Measurements from ENCODE around the gene MYO5C.

The MYO5C gene

GRCh38 chr15:52329150-52329549 is 33.5 kb upstream of the MYO5C start:
- in situ Hi-C loops (cut with MboI; ENCODE audit: low pct_unique_long_range_greater_than_20kb, low sequenced_read_pairs, unreplicated experiment): loop anchor here (10.0 to 25.0 kb wide), 2 partner anchors 133 to 406 kb away; no protein-coding TSS in a partner anchor
- DNase-seq (ENCODE audit: low spot score): no peak
- TF ChIP-seq, protein P1, sequence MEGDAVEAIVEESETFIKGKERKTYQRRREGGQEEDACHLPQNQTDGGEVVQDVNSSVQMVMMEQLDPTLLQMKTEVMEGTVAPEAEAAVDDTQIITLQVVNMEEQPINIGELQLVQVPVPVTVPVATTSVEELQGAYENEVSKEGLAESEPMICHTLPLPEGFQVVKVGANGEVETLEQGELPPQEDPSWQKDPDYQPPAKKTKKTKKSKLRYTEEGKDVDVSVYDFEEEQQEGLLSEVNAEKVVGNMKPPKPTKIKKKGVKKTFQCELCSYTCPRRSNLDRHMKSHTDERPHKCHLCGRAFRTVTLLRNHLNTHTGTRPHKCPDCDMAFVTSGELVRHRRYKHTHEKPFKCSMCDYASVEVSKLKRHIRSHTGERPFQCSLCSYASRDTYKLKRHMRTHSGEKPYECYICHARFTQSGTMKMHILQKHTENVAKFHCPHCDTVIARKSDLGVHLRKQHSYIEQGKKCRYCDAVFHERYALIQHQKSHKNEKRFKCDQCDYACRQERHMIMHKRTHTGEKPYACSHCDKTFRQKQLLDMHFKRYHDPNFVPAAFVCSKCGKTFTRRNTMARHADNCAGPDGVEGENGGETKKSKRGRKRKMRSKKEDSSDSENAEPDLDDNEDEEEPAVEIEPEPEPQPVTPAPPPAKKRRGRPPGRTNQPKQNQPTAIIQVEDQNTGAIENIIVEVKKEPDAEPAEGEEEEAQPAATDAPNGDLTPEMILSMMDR (IDR thresholded peaks at IDR 0.05; ENCODE audit: extremely low read depth, insufficient read depth, missing control alignments): no peak

DNA sequence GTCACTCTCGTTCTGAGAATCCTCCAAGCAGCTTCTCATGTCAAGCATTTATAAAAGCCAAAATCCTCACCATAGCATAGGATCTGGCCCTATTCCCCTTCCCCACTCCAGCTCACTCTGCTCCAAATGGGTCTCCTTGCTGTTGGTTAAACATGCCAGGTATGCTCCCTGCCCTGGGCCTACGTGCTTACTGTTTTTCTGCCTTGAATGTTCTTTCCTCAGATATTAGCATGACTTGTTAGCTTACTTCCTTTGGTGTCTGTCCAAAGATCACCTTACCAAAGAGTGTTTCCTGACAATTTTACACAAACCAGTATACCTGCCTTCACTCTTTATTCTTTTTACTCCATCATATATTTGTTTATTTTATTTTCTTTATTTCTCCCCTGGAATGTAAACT is 33.1 kb upstream of the MYO5C start:
- TF ChIP-seq, protein P1 (IDR thresholded peaks at IDR 0.05; ENCODE audit: extremely low read depth, insufficient read depth, missing control alignments): no peak
- in situ Hi-C loops (cut with MboI; ENCODE audit: low pct_unique_long_range_greater_than_20kb, low sequenced_read_pairs, unreplicated experiment): loop anchor here (10.0 to 25.0 kb wide), 2 partner anchors 134 to 406 kb away; no protein-coding TSS in a partner anchor
- no peak for DNase-seq (ENCODE audit: low spot score)

DNA sequence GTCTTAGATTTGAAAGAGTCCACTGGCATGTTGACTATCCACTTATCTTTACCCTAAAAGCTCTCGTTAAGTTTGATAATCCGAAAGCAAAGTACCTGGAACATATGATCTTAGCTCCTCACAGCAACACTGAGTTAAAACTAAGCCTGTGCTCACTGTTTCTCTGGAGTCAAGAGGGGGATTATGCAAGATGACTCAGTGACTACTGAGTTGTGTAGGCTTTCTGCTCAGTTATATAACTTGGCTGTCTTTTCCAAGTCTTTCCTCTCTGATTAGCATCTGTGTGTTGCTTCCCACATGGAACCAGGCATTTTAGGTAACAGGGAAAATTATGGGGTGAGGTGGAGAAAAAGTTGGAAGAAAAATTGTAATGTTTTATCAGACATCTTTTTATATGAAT is 31.2 kb upstream of the MYO5C start:
- TF ChIP-seq, protein P1 (IDR thresholded peaks at IDR 0.05; ENCODE audit: extremely low read depth, insufficient read depth, missing control alignments): no peak
- in situ Hi-C loops (cut with MboI; ENCODE audit: low pct_unique_long_range_greater_than_20kb, low sequenced_read_pairs, unreplicated experiment): loop anchor here (10.0 to 25.0 kb wide), 2 partner anchors 136 to 408 kb away; no protein-coding TSS in a partner anchor
- no peak for DNase-seq (ENCODE audit: low spot score)

- TF ChIP-seq, protein P1 (IDR thresholded peaks at IDR 0.05; ENCODE audit: extremely low read depth, insufficient read depth, missing control alignments): no peak
- no peak for DNase-seq (ENCODE audit: low spot score)
- in situ Hi-C loops (cut with MboI; ENCODE audit: low pct_unique_long_range_greater_than_20kb, low sequenced_read_pairs, unreplicated experiment): loop anchor here (10.0 kb wide), 1 partner anchor 411 kb away; no protein-coding TSS in a partner anchor
Observed at GRCh38 chr15:52324109-52324508, 28.5 kb upstream of the MYO5C start.

DNA sequence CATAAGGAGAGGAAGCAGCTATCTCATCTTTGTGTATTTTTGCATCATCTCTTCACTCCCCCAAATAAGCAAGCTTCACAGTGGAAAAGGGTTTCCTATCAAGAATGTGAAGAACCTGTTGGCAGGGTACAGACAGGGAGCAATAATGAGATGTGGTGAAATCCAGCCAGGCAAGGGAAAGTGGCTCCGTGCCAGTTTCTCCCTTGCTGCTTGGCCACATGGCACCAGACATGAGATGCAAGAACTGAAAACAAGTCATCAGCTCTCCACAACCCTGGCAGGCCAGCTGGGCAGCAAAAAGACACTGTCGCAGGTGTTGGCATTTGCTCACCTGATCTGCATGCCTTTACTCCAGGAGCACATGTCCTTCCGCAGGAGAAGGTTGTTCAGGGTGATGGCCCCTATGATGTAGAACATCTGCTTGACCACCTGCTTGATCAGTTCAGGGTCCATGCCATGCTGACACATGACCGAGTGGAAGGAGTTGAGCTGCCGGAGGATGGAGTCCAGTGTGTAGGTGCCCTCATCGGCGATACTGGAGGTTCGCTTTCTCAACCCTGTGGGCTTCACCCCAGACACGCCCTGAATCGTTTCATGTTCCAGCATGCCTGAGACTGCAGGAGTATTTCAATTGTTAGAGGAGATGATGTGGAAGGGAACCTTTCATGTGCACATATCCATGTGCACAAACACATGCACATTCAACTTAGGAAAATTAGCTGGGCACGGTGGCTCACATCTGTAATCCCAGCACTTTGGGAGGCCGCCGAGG is 23.3 kb upstream of the MYO5C start:
- in situ Hi-C loops (cut with MboI; ENCODE audit: low pct_unique_long_range_greater_than_20kb, low sequenced_read_pairs, unreplicated experiment): no loop called here
- TF ChIP-seq, protein P1 (IDR thresholded peaks at IDR 0.05; ENCODE audit: extremely low read depth, insufficient read depth, missing control alignments): no peak
- no peak for DNase-seq (ENCODE audit: low spot score)

DNA sequence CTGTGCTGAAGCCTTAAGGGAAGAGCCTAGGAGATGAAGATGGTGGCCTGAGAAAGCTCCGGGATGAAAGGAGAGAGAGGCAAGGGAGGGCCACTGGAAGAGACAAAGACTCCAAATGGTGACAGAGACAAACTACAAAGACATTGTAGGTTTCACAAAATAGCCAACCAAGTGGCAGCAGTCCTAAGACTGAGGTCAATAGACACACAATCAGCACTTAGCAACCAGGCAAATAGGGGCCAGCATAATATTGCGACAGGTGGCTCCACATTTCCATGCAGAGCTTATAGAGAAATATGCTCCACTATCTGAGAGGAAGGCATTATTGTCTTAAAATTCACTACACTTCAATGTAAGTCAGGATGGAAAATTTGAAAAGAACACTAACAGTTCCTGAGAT is 22.1 kb upstream of the MYO5C start:
- no peak for DNase-seq (ENCODE audit: low spot score)
- in situ Hi-C loops (cut with MboI; ENCODE audit: low pct_unique_long_range_greater_than_20kb, low sequenced_read_pairs, unreplicated experiment): no loop called here
- TF ChIP-seq, protein P1 (IDR thresholded peaks at IDR 0.05; ENCODE audit: extremely low read depth, insufficient read depth, missing control alignments): no peak

All from GM13977 (cell line).